HG03571 (cell line): ENCODE results near the gene CHCHD4.
"Not testable (repeated sequence)": the region's sequence is repeated elsewhere in the genome, so short reads cannot be mapped to it uniquely, and the experiment has no call there.

Experiments
- ATAC-seq: cut with Tn5 transposase; IDR thresholded peaks from one replicate; pipeline ENCODE4 v1.9.1; 2021; ENCODE audit not compliant: unreplicated experiment

Gene CHCHD4

GRCh38 chr3:14121859-14122258 is 2.8 kb downstream of the CHCHD4 start:
- no peak for ATAC-seq

DNA sequence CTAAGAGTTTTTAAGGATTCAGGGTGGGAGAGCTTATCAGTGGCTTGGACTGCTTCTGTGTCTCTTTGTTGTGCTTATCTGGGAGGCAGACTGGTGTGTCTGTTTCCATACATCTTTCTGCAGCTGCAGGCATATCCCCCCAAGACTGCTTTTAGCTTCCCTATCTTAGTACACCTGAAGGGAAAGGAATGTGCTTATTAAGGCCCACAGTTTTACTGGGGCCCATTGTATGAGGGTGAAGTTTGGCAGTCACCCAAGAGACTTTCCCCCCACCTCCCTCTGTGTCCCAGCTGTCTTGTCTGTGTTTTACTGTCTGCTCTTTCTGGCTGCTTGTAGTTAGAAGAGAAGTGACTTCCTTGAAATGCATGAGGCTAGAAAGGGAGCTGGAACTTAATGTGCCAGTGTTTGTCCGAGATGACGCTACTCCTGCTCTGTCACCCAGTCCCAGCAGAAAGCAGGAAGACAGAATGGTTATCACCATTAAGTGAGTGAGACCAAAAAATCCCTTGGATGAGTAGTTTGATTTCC is 3.7 kb downstream of the CHCHD4 start:
- not testable (repeated sequence) for ATAC-seq

- no peak for ATAC-seq
Observed at GRCh38 chr3:14120111-14120920, 4.4 kb downstream of the CHCHD4 start.

- no peak for ATAC-seq
Observed at GRCh38 chr3:14119651-14120050, 5.0 kb downstream of the CHCHD4 start.

DNA sequence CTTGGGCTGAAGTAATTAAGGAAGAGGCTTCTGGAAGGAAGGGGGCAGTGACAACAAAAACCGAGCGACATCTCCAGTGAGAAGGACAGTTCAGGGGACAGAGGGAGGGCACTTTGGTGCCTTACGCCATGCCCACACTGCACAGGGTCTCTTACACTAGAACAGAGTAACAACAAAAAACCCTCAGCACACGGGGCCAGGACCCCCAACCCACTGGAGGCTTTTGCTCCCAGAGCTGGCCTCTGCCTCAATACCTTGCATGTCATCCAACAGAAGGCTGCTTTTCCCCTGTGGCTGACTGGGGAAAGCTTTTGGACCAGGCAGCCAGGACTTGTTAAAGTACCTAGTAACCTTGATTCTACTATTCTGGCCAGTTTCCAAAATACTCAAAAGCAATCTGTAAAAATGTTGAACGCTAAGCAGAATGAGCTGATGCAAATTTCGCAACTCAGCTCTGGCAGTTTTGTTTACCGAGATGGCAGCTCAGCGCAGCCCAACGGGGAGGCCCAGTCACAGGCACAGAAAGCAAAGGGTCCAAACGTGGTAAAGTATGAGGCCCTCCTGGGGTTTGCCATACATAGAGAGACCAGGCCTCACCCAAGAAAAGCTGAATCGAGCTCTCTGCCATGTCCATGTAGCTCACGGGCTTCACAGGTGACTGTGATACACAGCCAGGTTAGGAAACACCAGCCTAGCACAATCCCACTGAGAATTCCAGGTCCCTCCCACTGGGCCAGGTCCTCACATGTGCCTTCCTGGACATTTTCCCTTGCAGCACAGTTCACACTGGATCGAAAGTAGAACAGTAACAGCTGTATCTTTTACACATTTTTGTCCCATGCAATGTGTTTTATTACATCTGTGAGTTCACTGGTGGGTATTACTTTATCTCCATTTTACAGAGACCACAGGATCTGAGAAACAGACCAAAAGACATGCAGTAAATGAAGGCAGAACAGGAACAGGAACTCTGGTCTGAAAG is 6.0 kb downstream of the CHCHD4 start:
- no peak for ATAC-seq

GRCh38 chr3:14117468-14118399 is 6.9 kb downstream of the CHCHD4 start:
- ATAC-seq, result no peak

GRCh38 chr3:14113965-14114635 is 10.6 kb downstream of the CHCHD4 start:
- no peak for ATAC-seq

DNA sequence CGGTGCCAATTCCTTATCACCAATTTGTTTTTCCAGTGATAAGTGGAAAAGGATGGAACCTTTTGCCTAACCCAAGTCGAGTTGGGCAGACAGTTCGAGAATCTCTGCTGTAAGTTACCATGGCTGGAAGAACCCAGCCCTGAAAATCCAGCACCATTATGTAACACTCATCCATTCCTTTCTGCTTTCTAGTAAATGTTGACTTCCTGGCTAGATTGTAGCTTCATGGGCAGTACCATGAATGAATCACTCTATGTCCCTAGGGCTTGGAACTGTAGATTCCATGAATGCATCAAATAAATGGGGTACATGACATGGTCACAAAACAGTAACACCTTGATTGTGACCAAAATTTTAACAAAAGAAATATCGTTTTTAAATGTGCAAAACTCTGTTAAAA is 14.0 kb downstream of the CHCHD4 start:
- ATAC-seq, result no peak

GRCh38 chr3:14109821-14110220 is 14.8 kb downstream of the CHCHD4 start:
- ATAC-seq, result not testable (repeated sequence)

GRCh38 chr3:14097616-14098391 is 26.9 kb downstream of the CHCHD4 start:
- no peak for ATAC-seq

GRCh38 chr3:14096742-14097141 is 27.9 kb downstream of the CHCHD4 start:
- ATAC-seq, result no peak

DNA sequence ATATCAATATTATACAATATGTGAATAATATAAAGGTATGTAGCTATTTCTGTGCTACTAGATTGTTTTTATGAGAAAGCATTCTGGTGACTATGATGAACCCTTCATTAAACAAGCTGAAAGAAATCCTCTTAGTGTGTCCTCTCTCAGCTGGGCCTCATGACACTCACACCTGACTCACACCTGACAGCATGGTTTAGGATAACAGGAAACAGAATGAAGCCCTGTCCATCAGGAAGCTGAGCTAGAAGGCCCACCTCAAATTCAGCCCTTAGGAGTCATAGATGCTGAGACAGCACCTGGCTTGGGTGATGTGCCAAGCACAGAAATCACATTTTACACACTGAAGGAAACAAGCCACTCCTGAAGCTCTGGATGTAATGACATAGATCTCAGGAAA is 30.8 kb downstream of the CHCHD4 start:
- no peak for ATAC-seq

DNA sequence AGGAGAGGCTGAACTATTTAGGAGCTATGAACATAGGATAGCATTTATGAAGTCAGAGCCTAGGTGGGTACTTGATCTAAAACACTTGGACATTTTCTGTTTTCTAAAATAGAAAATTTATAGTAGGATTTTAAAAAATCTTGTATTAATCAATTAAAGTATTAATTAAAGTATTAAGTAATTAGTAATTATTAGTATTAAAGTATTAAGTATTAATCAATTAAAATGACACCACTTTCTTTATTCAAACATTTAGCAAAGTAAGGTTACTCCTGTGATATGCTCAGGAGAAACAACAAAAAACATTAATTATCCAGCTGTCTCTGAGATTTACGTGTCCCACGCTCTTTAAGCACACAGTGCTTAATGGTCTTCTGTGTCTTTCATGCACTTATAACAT is 32.2 kb downstream of the CHCHD4 start:
- no peak for ATAC-seq

- not testable (repeated sequence) for ATAC-seq
Observed at GRCh38 chr3:14091959-14092358, 32.7 kb downstream of the CHCHD4 start.

DNA sequence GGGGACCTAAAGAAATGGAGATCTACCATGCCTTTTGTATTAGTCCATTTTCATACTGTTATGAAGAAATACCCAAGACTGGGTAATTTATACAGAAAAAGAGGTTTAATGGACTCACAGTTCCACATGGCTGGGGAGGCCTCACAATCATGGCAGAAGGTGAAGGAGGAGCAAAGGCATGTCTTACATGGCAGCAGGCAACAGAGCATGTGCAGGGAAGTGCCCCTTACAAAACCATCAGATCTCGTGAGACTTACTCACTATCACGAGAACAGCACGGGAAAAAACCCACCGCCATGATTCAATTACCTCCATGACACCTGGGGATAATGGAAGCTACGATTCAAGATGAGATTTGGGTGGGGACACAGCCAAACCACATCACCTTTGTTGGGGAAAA is 37.2 kb downstream of the CHCHD4 start:
- ATAC-seq, result not testable (repeated sequence)

DNA sequence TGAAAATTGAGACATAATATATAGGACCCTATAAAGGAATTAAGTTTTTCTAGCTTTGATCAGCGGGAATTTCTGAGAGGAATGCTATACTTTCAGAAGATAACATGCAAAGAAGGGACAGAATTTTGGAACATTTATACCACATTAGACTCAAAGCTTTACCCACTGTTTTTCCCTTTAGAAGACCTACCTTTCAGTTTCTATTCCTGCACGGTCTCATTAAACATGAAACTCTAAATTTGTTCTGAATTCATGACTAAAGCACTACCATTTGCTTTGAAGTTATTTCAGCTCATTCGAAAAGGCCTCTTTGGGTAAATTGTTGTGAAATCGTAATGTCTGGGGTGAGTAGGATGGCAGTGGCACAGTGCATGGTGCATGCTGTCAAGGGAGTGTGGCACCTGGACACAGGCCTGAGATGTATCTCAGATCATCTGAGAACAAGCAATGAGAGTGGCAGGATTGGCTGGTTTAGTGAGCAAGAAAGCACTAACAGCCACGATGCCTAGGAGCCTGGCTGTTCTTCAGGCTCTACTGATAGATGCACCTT is 42.5 kb downstream of the CHCHD4 start:
- no peak for ATAC-seq

- no peak for ATAC-seq
Observed at GRCh38 chr3:14077310-14077709, 47.4 kb downstream of the CHCHD4 start.

- not testable (repeated sequence) for ATAC-seq
Observed at GRCh38 chr3:14075233-14075632, 49.4 kb downstream of the CHCHD4 start.

DNA sequence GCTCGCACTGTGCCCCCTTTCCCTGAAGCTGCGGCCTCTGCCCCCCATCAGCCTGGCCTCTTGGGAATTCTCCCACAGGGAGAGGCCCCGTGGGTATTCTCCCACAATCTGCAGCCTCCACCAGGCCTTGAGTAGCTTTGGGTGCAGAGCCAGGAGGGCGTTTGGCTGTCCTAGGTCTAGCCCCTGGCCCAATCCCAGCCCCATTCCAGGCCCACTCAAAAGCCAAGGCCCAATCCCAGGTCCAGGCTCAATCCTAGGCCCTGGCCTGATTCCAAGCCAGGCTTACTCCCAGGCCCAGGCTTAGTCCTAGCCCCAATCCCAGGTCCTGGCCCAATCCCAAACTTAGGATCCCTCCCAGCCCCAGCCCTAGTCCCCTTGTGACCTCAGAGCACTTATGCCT is 59.8 kb downstream of the CHCHD4 start:
- no peak for ATAC-seq
